ENCODE data around the gene CCIN.
"Not testable (repeated sequence)": the region's sequence is repeated elsewhere in the genome, so short reads cannot be mapped to it uniquely, and the experiment has no call there.

Gene CCIN

GRCh38 chr9:36169166-36169565, at the start of gene CCIN:
CCIN (plus strand) TSS chr9:36169388; CDS start chr9:36169503, 115 bp downstream.
- DNase-seq (ENCODE audit: insufficient read length, low spot score) = no peak
- FAIRE-seq = no peak

GRCh38 chr9:36119476-36119875, 49.7 kb upstream of the CCIN start:
- no peak for FAIRE-seq
- DNase-seq (ENCODE audit: insufficient read length, low spot score) = no peak

GRCh38 chr9:36120705-36121104, 48.5 kb upstream of the CCIN start:
- DNase-seq (ENCODE audit: insufficient read length, low spot score) = no peak
- no peak for FAIRE-seq

- no peak for DNase-seq (ENCODE audit: insufficient read length, low spot score)
- no peak for FAIRE-seq
Measured at GRCh38 chr9:36121971-36122370, 47.2 kb upstream of the CCIN start.

GRCh38 chr9:36123515-36123914, 45.7 kb upstream of the CCIN start:
- no peak for FAIRE-seq
- DNase-seq (ENCODE audit: insufficient read length, low spot score) = no peak

- DNase-seq (ENCODE audit: insufficient read length, low spot score) = no peak
- no peak for FAIRE-seq
Measured at GRCh38 chr9:36125062-36125855, 43.9 kb upstream of the CCIN start.

- FAIRE-seq (no peak), DNase-seq (ENCODE audit: insufficient read length, low spot score) (no peak)
Measured at GRCh38 chr9:36126016-36126730, 43.0 kb upstream of the CCIN start.

- DNase-seq (ENCODE audit: insufficient read length, low spot score) (no peak), FAIRE-seq (no peak)
Measured at GRCh38 chr9:36127652-36128244, 41.4 kb upstream of the CCIN start.

GRCh38 chr9:36128349-36128748, 40.8 kb upstream of the CCIN start:
- FAIRE-seq (no peak), DNase-seq (ENCODE audit: insufficient read length, low spot score) (no peak)

GRCh38 chr9:36129139-36129538, 40.0 kb upstream of the CCIN start:
- no peak for FAIRE-seq
- no peak for DNase-seq (ENCODE audit: insufficient read length, low spot score)

- FAIRE-seq = not testable (repeated sequence)
Measured at GRCh38 chr9:36131666-36132065, 37.5 kb upstream of the CCIN start.

GRCh38 chr9:36132086-36132485, 37.1 kb upstream of the CCIN start:
- DNase-seq (ENCODE audit: insufficient read length, low spot score) = no peak
- FAIRE-seq = no peak

More at GRCh38 chr9:36131666-36132065, 37.5 kb upstream of the CCIN start:
- DNase-seq (ENCODE audit: insufficient read length, low spot score) = not testable (repeated sequence)

GRCh38 chr9:36134761-36135505, 34.3 kb upstream of the CCIN start:
- no peak for FAIRE-seq
- DNase-seq (ENCODE audit: insufficient read length, low spot score) = no peak

- DNase-seq (ENCODE audit: insufficient read length, low spot score) = no peak
- no peak for FAIRE-seq
Measured at GRCh38 chr9:36135741-36136271, 33.4 kb upstream of the CCIN start.

GRCh38 chr9:36136272-36136893, 32.8 kb upstream of the CCIN start, which contains the start of gene GLIPR2:
GLIPR2 (plus strand) TSS chr9:36136733; CDS start chr9:36136779, 46 bp downstream.
- FAIRE-seq = no peak
- peak; percentile 82 for DNase-seq (ENCODE audit: insufficient read length, low spot score)

- no peak for DNase-seq (ENCODE audit: insufficient read length, low spot score)
- FAIRE-seq = no peak
Measured at GRCh38 chr9:36136894-36137391, 32.2 kb upstream of the CCIN start.

- DNase-seq (ENCODE audit: insufficient read length, low spot score) (no peak), FAIRE-seq (no peak)
Measured at GRCh38 chr9:36137392-36138004, 31.7 kb upstream of the CCIN start.

- FAIRE-seq = no peak
Measured at GRCh38 chr9:36138496-36138895, 30.7 kb upstream of the CCIN start.

GRCh38 chr9:36138901-36139300, 30.3 kb upstream of the CCIN start:
- DNase-seq (ENCODE audit: insufficient read length, low spot score) (no peak), FAIRE-seq (no peak)

More at GRCh38 chr9:36138496-36138895, 30.7 kb upstream of the CCIN start:
- DNase-seq (ENCODE audit: insufficient read length, low spot score) = no peak
